Measurements from ENCODE around the gene ENTPD8.

GRCh38 chr9:137441935-137442321 lies 771 bp upstream of the ENTPD8 start:
- TF ChIP-seq CTCF (conservative IDR thresholded peaks at IDR 0.05 in 1 of 2, IDR thresholded peaks at IDR 0.05 in 1 of 2; ENCODE audit: extremely low read depth in 1 of 2, insufficient read depth in 1 of 2, low read depth in 1 of 2, low read length in 2 of 2) = no peak
- TF ChIP-seq EZH2 (IDR thresholded peaks at IDR 0.05; ENCODE audit: borderline replicate concordance, low read length) = no peak
